ENCODE data around the gene ZFP30. TPM values are rescaled to one million over a fixed set of nuclear protein-coding genes. Genes with fewer than 3 reads are reported as not detected.

Gene ZFP30
- polyA plus RNA-seq, 1 donor from 2014 or later: 54.7 TPM

- Histone ChIP-seq H3F3A (ENCODE audit: insufficient read depth, low read length, poor library complexity, severe bottlenecking) (no peaks in the 10 kb centered on the region), H2AFZ (ENCODE audit: low read depth, low read length) (no peak overlapping the region), H3K4me3 (ENCODE audit: low read length) (no peak overlapping the region), H3K9ac (ENCODE audit: low read length) (no peak overlapping the region), H3K79me2 (replicated peaks; ENCODE audit: insufficient read depth, low read length) (no peaks in the 10 kb centered on the region), H3K9me2 (ENCODE audit: insufficient read depth, low read length) (no peaks in the 10 kb centered on the region), H3K36me3 (ENCODE audit: insufficient read depth, low read length) (peaks cover 24% of the 10 kb centered on the region), H3K27me3 (ENCODE audit: insufficient read depth, low read depth, low read length) (no peaks in the 10 kb centered on the region), H3K9me3 (ENCODE audit: low read length) (no peaks in the 10 kb centered on the region), H4K20me1 (ENCODE audit: insufficient read depth) (no peaks in the 10 kb centered on the region), H3K4me2 (ENCODE audit: low read length) (no peak overlapping the region), H3K27ac (ENCODE audit: low read length) (no peak overlapping the region)
- TF ChIP-seq EZH2 (IDR thresholded peaks at IDR 0.05; ENCODE audit: borderline replicate concordance, insufficient read depth, low read length, poor library complexity, severe bottlenecking) (no peak), REST (IDR thresholded peaks at IDR 0.05; ENCODE audit: borderline replicate concordance) (no peak), SMC3 (conservative IDR thresholded peaks at IDR 0.05; ENCODE audit: poor library complexity) (no peak), EP300 (conservative IDR thresholded peaks at IDR 0.05; ENCODE audit: poor library complexity, severe bottlenecking) (no peak), TAF1 (IDR thresholded peaks at IDR 0.05; ENCODE audit: low read depth) (no peak), POLR2AphosphoS5 (IDR thresholded peaks at IDR 0.05) (no peak), RAD21 (conservative IDR thresholded peaks at IDR 0.05) (no peak), CTCF (IDR thresholded peaks at IDR 0.05; ENCODE audit: poor library complexity, severe bottlenecking) (no peak), MXI1 (conservative IDR thresholded peaks at IDR 0.05; ENCODE audit: poor library complexity, severe bottlenecking) (no peak)
Measured at GRCh38 chr19:37698216-37698615, 43.0 kb upstream of the ZFP30 start.

DNA sequence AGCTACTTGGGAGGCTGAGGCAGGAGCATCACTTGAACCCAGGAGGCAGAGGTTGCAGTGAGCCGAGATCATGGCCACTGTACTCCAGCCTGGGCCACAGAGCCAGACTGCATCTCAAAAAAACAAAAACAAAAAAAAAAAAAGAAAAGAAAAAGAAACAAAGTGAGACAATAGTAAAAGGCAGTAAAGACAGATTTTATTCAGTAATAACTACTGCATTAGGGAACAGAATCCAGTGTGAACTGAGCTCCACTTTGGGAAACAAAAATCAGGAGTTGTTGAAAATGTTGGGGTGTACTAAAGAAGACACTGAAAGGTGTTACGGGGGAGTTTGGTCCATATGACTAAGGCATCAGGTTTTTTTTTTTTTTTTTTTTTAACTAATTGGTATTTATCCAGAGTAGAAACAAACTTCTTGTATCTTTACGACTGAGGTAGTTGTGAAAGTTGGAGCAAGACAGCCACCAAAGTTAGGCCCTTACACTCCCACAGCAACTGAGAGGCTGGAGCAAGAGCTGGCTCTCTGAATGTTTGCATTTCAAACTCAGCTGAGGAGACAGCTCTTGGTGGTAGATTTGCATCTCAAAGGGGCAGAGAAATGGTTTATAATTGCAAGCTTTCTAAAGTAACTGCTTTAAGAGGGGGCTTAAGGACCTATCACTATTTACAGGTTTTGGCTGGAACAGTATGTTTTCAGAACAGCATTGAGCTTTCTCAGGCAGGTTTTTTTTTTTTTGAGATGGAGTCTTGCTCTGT, 40.1 kb upstream of the ZFP30 start:
- no peak overlapping the region for H3K9ac ChIP-seq (ENCODE audit: low read length)
- no peak overlapping the region for H3K27ac ChIP-seq (ENCODE audit: low read length)
- H3K9me2 ChIP-seq (ENCODE audit: insufficient read depth, low read length): no peaks in the 10 kb centered on the region
- H3K27me3 ChIP-seq (ENCODE audit: insufficient read depth, low read depth, low read length): no peaks in the 10 kb centered on the region
- no peak overlapping the region for H2AFZ ChIP-seq (ENCODE audit: low read depth, low read length)
- H3K4me2 ChIP-seq (ENCODE audit: low read length): no peak overlapping the region
- TF ChIP-seq MXI1 (conservative IDR thresholded peaks at IDR 0.05; ENCODE audit: poor library complexity, severe bottlenecking) (no peak), POLR2AphosphoS5 (IDR thresholded peaks at IDR 0.05) (no peak), TAF1 (IDR thresholded peaks at IDR 0.05; ENCODE audit: low read depth) (no peak), RAD21 (conservative IDR thresholded peaks at IDR 0.05) (no peak), EP300 (conservative IDR thresholded peaks at IDR 0.05; ENCODE audit: poor library complexity, severe bottlenecking) (no peak), REST (IDR thresholded peaks at IDR 0.05; ENCODE audit: borderline replicate concordance) (no peak), EZH2 (IDR thresholded peaks at IDR 0.05; ENCODE audit: borderline replicate concordance, insufficient read depth, low read length, poor library complexity, severe bottlenecking) (no peak), SMC3 (conservative IDR thresholded peaks at IDR 0.05; ENCODE audit: poor library complexity) (no peak), CTCF (IDR thresholded peaks at IDR 0.05; ENCODE audit: poor library complexity, severe bottlenecking) (no peak)
- no peaks in the 10 kb centered on the region for H4K20me1 ChIP-seq (ENCODE audit: insufficient read depth)
- H3K79me2 ChIP-seq (replicated peaks; ENCODE audit: insufficient read depth, low read length): no peaks in the 10 kb centered on the region
- H3K4me3 ChIP-seq (ENCODE audit: low read length): no peak overlapping the region
- no peaks in the 10 kb centered on the region for H3K9me3 ChIP-seq (ENCODE audit: low read length)
- peaks cover 24% of the 10 kb centered on the region for H3K36me3 ChIP-seq (ENCODE audit: insufficient read depth, low read length)
- no peaks in the 10 kb centered on the region for H3F3A ChIP-seq (ENCODE audit: insufficient read depth, low read length, poor library complexity, severe bottlenecking)
